Neural progenitor cell (in vitro differentiated cells): ENCODE data around the gene NFATC1.

Experiments used
- EZH2 ChIP-seq: fragments of 200-600 bp; sonication (generic); IDR thresholded peaks from 2 replicates; pipeline ENCODE4 v1.6.1; 2017; ENCODE audit warnings: antibody characterized with exemption, mild to moderate bottlenecking, moderate library complexity
- EZH2phosphoT487 ChIP-seq: fragments of 200-600 bp; sonication (generic); IDR thresholded peaks from 2 replicates; pipeline ENCODE4 v1.6.1; 2017; ENCODE audit warnings: antibody characterized with exemption
- TF ChIP-seq, protein P1 (sequence below): fragments of 200-600 bp; sonication (generic); IDR thresholded peaks from 2 replicates; pipeline ENCODE4 v1.5.1; 2017; ENCODE audit warnings: antibody characterized with exemption, mild to moderate bottlenecking

DNA sequence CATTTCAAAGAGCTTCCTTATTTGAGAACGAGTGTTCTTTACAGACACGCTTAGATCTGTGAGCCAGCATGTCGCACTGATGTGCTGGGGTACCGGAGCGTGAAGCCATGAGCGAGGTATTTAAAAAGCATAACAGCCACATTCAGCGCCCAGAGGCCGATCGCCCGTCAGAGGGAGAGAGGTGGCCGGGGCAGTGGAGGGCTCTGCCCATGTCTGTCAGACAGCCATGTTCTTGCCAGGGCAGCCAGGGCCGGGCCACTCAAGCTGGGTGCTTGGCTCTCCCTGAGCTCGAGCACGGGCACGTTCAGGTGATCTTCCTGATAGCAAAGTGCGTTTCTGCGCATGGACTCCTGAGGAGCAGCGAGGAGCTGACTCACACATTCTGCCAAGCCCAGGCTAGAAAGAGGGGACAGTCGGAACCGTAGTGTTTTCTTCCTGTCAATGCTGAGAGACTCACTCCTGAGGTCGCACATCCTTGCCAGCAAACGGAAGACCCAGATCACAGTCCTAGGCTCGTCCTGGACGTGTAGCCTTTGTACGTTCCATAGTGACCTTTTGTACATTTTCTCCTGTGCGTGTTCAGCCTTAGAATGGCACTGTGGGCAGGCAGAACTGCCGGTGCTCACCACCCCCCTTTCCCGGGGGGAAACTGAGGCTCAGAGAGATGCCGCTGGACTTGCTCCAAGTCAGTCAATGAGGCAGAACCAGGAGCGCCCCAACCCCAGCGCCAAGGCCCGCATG lies 100.7 kb downstream of the NFATC1 start:
- TF ChIP-seq, protein P1, sequence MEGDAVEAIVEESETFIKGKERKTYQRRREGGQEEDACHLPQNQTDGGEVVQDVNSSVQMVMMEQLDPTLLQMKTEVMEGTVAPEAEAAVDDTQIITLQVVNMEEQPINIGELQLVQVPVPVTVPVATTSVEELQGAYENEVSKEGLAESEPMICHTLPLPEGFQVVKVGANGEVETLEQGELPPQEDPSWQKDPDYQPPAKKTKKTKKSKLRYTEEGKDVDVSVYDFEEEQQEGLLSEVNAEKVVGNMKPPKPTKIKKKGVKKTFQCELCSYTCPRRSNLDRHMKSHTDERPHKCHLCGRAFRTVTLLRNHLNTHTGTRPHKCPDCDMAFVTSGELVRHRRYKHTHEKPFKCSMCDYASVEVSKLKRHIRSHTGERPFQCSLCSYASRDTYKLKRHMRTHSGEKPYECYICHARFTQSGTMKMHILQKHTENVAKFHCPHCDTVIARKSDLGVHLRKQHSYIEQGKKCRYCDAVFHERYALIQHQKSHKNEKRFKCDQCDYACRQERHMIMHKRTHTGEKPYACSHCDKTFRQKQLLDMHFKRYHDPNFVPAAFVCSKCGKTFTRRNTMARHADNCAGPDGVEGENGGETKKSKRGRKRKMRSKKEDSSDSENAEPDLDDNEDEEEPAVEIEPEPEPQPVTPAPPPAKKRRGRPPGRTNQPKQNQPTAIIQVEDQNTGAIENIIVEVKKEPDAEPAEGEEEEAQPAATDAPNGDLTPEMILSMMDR, result no peak
- TF ChIP-seq EZH2, result no peak
- TF ChIP-seq EZH2phosphoT487, result no peak
